GM18511 (cell line): Measurements from ENCODE around the gene SPTLC2.

Experiments
- ATAC-seq: cut with Tn5 transposase; IDR thresholded peaks from one replicate; pipeline ENCODE4 v1.9.1; 2021; ENCODE audit warnings: mild to moderate bottlenecking, moderate library complexity; ENCODE audit not compliant: unreplicated experiment

Gene SPTLC2

GRCh38 chr14:77590845-77591485 is 25.5 kb downstream of the SPTLC2 start:
- ATAC-seq = no peak

DNA sequence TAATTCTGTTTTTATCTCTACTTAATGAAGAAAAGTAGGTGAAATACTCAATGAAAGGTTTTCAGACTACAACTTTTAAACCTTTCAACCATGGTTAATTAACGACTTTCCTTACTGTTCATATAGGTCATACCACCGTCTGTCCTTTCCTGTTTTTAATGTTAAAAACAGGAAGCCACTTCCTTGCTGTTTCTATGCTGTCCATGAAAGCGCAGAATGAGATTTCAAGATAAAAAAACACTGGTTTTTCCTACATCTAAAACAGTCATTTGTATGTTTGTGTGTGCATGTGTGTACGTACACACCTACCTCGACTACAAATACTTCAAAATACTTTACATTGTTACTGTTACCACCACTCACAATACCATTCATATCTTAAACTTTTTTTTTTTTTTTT is 27.3 kb downstream of the SPTLC2 start:
- no peak for ATAC-seq

- ATAC-seq = peak; percentile 49
Measured at GRCh38 chr14:77588411-77589025, 27.9 kb downstream of the SPTLC2 start.

- ATAC-seq = no peak
Measured at GRCh38 chr14:77585385-77585784, 31.1 kb downstream of the SPTLC2 start.

DNA sequence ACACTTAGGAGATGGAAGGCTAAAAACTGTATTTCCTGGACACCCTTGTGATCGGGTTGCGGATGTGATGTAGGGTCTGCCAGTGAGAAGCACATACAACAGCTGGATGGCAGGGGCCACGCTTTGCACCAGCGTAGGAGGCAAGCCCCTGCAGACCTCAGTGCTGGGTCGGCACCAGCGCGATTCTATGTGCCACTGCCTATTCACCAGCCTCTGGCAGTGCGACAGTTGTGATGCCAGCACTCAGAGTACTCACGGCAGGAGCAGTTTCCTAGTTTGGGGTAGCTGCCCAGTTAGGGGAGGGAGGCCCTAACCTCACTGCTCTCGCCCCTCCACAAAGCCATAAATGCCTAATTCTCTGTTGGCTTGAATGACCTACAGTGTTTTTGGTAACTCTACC is 31.6 kb downstream of the SPTLC2 start:
- ATAC-seq = no peak

DNA sequence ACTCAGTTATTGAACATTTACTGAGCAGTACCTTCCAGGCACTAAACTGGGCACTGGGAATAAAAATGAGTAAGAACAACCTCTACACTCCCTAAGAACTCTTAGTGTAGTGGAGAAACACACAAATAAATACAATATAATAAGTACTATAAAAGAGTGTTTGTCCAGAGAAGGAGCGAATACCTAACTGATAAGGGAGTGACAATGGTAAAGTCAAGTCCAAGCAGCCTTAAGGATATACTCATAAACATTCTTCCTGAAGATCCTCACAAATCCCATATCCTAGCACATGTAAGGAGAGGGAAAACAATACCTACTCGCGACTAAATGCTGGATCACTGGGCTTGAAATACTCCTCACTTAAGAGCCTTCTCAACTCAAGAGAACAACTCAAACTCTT is 32.8 kb downstream of the SPTLC2 start:
- no peak for ATAC-seq

DNA sequence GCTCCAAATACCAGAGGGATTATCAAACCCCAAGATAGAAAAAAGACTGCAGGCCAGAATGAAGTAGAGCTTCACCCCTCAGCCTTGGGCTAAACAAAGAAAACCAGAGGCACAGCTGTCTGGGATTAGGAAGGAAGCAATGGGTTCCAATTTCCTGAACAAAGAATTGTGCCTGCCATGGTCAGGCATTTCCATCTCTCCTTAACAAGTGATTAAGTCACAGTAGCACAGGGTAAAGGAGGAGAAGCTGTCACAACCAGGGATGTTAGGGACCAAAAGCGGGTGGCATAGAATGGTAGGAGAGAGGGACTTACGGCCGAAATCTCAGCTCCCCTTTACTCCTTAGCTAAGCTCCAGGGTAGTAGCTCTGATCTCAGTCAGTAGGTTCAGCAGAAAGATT is 33.9 kb downstream of the SPTLC2 start:
- no peak for ATAC-seq

DNA sequence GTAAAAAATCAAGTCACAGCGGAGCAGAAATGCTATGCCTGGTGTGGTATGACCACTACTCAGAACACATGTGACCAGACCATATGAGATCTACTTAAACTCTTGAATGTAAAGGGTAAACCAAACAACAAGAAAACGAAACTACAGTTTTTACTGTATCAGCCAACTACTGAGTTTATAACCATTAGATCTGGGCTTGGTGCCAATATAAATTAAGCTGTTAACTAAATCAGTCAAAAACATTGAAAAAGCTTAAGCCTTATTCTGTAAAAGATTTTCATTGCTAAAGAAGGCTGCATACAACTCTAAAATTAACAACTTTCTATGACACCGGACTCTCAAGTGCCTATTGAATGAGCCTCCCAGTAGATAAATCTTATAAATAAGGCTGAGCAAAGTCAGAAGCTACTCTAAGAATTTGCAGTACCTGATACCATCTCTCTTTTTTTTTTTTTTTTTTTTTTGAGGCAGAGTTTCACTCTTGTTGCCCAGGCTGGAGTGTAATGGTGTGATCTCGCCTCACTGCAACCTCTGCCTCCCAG is 35.4 kb downstream of the SPTLC2 start:
- peak; percentile 100 for ATAC-seq

GRCh38 chr14:77580477-77580876 is 36.0 kb downstream of the SPTLC2 start:
- ATAC-seq = no peak

GRCh38 chr14:77579780-77580179 is 36.7 kb downstream of the SPTLC2 start:
- no peak for ATAC-seq

DNA sequence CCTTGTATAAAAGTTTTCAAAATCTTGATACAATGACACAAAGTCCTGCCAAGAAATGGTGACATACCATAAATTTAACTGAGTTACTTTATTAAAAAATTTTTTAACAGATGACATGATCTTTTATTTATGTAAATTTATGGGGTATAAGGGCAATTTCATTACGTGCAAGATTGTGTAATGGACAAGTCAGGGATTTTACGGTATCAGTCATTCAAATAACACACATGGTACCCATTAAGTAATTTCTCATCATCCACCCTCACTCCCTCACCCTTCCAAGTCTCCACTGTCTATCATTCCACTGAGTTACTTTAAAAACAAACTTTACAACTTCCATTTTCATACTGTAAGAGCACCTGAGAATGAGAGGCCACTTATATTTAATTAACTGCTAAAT is 37.4 kb downstream of the SPTLC2 start:
- no peak for ATAC-seq

GRCh38 chr14:77574446-77575115 is 41.9 kb downstream of the SPTLC2 start:
- no peak for ATAC-seq

- no peak for ATAC-seq
Measured at GRCh38 chr14:77573964-77574363, 42.5 kb downstream of the SPTLC2 start.

- ATAC-seq = no peak
Measured at GRCh38 chr14:77570706-77571268, 45.6 kb downstream of the SPTLC2 start.

DNA sequence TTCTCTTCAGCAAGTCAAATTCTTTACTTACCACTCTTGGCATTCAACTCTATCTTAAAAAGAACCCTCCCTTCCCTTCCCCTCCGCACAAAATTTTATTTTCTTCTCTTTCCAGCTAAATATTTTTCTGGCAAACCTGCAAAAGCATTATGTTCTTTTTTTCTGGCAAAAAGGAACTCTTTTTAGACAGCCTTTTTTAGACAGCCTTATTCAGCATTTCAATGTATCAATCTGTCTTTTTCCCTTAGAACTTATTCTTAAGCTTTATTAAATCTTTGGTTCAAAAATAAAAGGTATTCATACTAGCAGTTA is 50.5 kb downstream of the SPTLC2 start:
- no peak for ATAC-seq

DNA sequence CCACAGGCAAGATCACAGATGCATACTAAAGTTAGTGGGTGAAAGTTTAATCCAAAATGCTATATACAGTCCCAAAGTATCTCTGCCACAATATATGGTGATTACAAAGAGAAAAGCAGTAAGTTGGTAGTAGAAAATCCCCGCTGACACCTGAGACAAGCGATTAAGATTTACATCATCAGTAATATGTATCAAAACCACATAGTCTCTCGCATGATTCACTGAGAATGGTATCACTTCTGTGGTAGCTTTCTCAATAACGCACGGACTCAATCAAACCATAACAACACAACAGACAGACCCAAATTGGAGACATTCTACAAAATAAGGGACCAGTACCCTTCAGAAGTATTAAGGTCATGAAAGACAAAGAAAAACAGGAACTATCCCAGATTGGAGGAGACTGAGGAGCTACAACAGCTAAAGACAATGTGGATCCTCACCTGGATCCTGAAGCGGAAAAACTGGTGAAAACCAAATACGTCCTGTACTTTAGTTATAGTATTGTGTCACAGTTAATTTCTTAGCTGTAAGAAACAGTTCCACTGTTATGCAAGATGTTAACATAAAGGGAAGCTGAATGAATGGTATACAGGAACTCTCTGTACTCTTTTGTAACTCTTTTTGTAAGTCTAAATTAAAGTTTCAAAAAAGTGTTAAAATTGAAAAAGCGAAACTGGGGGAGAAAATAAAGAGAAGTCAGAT is 51.0 kb downstream of the SPTLC2 start:
- no peak for ATAC-seq

DNA sequence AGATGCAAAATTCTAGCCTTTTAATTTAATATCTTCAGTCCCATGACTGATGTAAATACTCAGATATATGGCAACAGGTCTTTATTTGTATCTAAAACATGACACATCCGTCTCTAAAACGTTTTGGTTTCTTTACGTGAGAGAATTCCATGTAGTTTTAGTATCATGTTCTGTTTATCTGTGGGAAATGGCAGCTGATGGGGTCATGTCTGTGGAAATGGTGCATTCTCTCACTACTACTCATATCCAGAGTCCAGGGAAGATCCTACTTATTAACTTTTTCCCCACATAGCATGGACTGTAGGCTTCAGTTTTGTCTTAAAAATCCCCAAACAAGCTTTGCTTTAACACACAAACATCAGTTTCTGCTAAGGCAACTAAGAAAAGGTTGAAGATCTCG is 53.8 kb downstream of the SPTLC2 start:
- no peak for ATAC-seq

GRCh38 chr14:77561881-77562280 is 54.6 kb downstream of the SPTLC2 start:
- no peak for ATAC-seq

GRCh38 chr14:77559381-77559780 is 57.1 kb downstream of the SPTLC2 start:
- no peak for ATAC-seq

DNA sequence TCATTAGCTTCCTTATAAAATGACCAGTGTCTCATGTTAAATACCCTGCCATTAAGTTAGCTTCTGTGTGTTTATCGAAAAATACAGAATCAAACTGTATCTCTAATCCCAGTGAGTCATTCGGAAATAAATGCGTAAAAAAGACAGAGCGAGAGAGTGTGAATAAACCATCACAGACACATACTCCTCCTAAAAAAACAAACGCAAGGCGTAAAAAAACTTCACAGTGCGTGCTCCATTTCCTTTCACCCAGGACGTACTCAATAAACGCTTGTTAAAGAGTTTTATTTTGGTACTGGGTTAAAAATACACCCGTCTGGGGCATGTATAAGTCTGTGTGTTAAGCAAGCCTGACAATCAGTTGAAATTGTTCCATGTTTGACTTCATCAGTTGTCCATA is 59.0 kb downstream of the SPTLC2 start:
- ATAC-seq = no peak

DNA sequence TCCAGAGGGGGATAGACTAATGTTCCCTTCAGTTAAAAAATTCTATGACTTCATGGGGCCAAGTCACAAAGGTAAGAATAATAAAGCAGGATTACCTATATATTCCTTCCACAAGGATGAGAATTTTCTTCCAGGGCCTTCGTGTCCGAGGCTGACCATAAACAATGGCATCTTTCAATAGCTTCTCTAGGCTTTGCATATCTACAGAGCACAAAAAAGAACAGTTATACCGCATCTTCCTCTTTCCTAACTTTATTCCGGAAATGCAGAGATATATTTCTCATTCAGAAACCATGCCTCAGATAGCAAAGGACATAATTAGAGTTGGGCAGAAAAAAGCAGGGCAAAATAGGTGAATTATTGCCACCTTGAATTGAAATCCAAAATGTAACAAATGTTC is 59.5 kb downstream of the SPTLC2 start:
- no peak for ATAC-seq
